SK-N-SH (cell line): ENCODE data around the gene PTAFR. TPM values are rescaled to one million over a fixed set of nuclear protein-coding genes. Genes with fewer than 3 reads are reported as not detected.

Experiments used
- CTCF ChIA-PET: fragments of 300-600, 350-600 bp; formaldehyde crosslinking; extraction: SDS; loops from one replicate; lab custom pipeline; 2021; lab: Yijun Ruan, JAX
- POLR2A ChIA-PET: fragments of 350-600 bp; sonication (Branson Sonifier 250); formaldehyde crosslinking; extraction: SDS; loops from one replicate; lab custom pipeline; 2020; ENCODE audit warnings: antibody characterized with exemption, inconsistent platforms; lab: Yijun Ruan, JAX
- DNase-seq: peaks from one replicate; pipeline ENCODE4 v3.0.0; 2012
- H2AFZ ChIP-seq: fragments of 200-600 bp; sonication (generic); 2 replicates; pipeline ENCODE4 v1.8.1; 2016; ENCODE audit warnings: antibody characterized with exemption, mild to moderate bottlenecking, low read depth
- H3F3A ChIP-seq: fragments of 200-600 bp; sonication (generic); replicated peaks from 2 replicates; pipeline ENCODE3; 2016; ENCODE audit warnings: antibody characterized with exemption, mild to moderate bottlenecking; ENCODE audit not compliant: insufficient read depth
- H3K27ac ChIP-seq, 2 experiments: fragments of 200-500 bp in 1 of 2; fragments of 200-600 bp in 1 of 2; sonication (Bioruptor generic) in 1 of 2; sonication (generic), shearing (Covaris generic) in 1 of 2; 2 replicates each; pipeline versions ENCODE4 v1.5.1 to v1.6.1; 2014 to 2016; ENCODE audit warnings: low read depth in 2 of 2, inconsistent platforms in 1 of 2, low read length in 1 of 2, mild to moderate bottlenecking in 1 of 2, mixed read lengths in 1 of 2
- H3K27me3 ChIP-seq: fragments of 200-600 bp; sonication (generic), shearing (Covaris generic); 2 replicates; pipeline ENCODE4 v1.6.1; 2016; ENCODE audit warnings: mixed run types; ENCODE audit not compliant: insufficient read depth
- H3K36me3 ChIP-seq, 2 experiments: fragments of 200-500 bp in 1 of 2; fragments of 200-600 bp in 1 of 2; sonication (Bioruptor generic) in 1 of 2; sonication (generic) in 1 of 2; replicated peaks in 1 of 2; 2 replicates each; pipeline versions ENCODE3 to v1.5.1; 2014 to 2016; ENCODE audit warnings: low read length in 1 of 2, mild to moderate bottlenecking in 1 of 2; ENCODE audit not compliant: insufficient read depth in 2 of 2, control insufficient read depth in 1 of 2
- H3K4me1 ChIP-seq, 2 experiments: fragments of 200-500 bp in 1 of 2; fragments of 200-600 bp in 1 of 2; sonication (Bioruptor generic) in 1 of 2; sonication (generic), shearing (Covaris generic) in 1 of 2; 2 replicates each; pipeline versions ENCODE4 v1.5.1 to v1.6.1; 2014 to 2016; ENCODE audit warnings: low read depth in 1 of 2, low read length in 1 of 2, mixed run types in 1 of 2; ENCODE audit not compliant: insufficient read depth in 2 of 2, control insufficient read depth in 1 of 2
- H3K4me2 ChIP-seq: fragments of 200-600 bp; sonication (generic), shearing (Covaris generic); 2 replicates; pipeline ENCODE4 v1.6.1; 2017; ENCODE audit warnings: mixed run types
- H3K4me3 ChIP-seq, 2 experiments: fragments of 200-500 bp in 1 of 2; fragments of 200-600 bp in 1 of 2; sonication (Bioruptor generic) in 1 of 2; sonication (generic), shearing (Covaris generic) in 1 of 2; 2 replicates each; pipeline versions ENCODE4 v1.5.1 to v1.8.1; 2014 to 2016; ENCODE audit warnings: low read depth in 2 of 2, inconsistent platforms in 1 of 2, low read length in 1 of 2, mild to moderate bottlenecking in 1 of 2, mixed read lengths in 1 of 2, moderate library complexity in 1 of 2
- H3K79me2 ChIP-seq: fragments of 200-600 bp; sonication (generic); 2 replicates; pipeline ENCODE4 v1.8.1; 2017; ENCODE audit warnings: mild to moderate bottlenecking; ENCODE audit not compliant: insufficient read depth
- H3K9ac ChIP-seq: fragments of 200-600 bp; sonication (generic); 2 replicates; pipeline ENCODE4 v1.6.1; 2017; ENCODE audit warnings: mixed run types
- H3K9me2 ChIP-seq: fragments of 200-600 bp; sonication (generic); 2 replicates; pipeline ENCODE4 v1.6.1; 2017; ENCODE audit warnings: mixed run types
- H3K9me3 ChIP-seq: fragments of 200-600 bp; sonication (generic); 2 replicates; pipeline ENCODE4 v1.6.1; 2017; ENCODE audit warnings: mixed run types, mild to moderate bottlenecking, moderate library complexity
- H4K20me1 ChIP-seq: fragments of 200-600 bp; sonication (generic); 2 replicates; pipeline ENCODE4 v1.6.1; 2017; ENCODE audit warnings: mild to moderate bottlenecking, mixed run types; ENCODE audit not compliant: insufficient read depth
- CHD2 ChIP-seq: fragments of 150-350 bp; IDR thresholded peaks from 2 replicates; pipeline ENCODE4 v1.6.1; 2018; ENCODE audit warnings: low read length; ENCODE audit not compliant: partially characterized antibody
- ELF1 ChIP-seq: IDR thresholded peaks from 2 replicates; pipeline ENCODE4 v1.4.0; 2012
- EP300 ChIP-seq, 2 experiments: IDR thresholded peaks; 2 replicates each; pipeline versions ENCODE4 v1.4.0 to v1.6.1; 2012; ENCODE audit warnings: borderline replicate concordance in 1 of 2, low read depth in 1 of 2, low read length in 1 of 2
- EZH2phosphoT487 ChIP-seq: fragments of 200-600 bp; sonication (generic); IDR thresholded peaks from 2 replicates; pipeline ENCODE4 v1.6.1; 2017; ENCODE audit warnings: low read depth, mixed run types, mild to moderate bottlenecking, antibody characterized with exemption, moderate library complexity, borderline replicate concordance
- FOSL2 ChIP-seq: IDR thresholded peaks from 2 replicates; pipeline ENCODE4 v1.4.0; 2012; ENCODE audit warnings: low read depth, mild to moderate bottlenecking, moderate library complexity, borderline replicate concordance
- FOXJ3 ChIP-seq: sonication (generic); formaldehyde crosslinking; IDR thresholded peaks from 2 replicates; pipeline ENCODE4 v1.5.1; 2020; ENCODE audit warnings: mild to moderate bottlenecking, missing genetic modification reagents
- GABPA ChIP-seq: IDR thresholded peaks from 2 replicates; pipeline ENCODE4 v1.4.0; 2012; ENCODE audit warnings: low read depth, mild to moderate bottlenecking
- GATA2 ChIP-seq: sonication (generic); formaldehyde crosslinking; IDR thresholded peaks from 2 replicates; pipeline ENCODE4 v1.5.0; 2020; ENCODE audit warnings: mild to moderate bottlenecking, missing genetic modification reagents
- MEF2A ChIP-seq: IDR thresholded peaks from 2 replicates; pipeline ENCODE4 v1.4.0; 2012; ENCODE audit warnings: low read depth, borderline replicate concordance
- NFIC ChIP-seq: IDR thresholded peaks from 2 replicates; pipeline ENCODE4 v1.4.0; 2012; ENCODE audit warnings: borderline replicate concordance
- POLR2AphosphoS5 ChIP-seq: IDR thresholded peaks from 2 replicates; pipeline ENCODE4 v1.6.1; 2012; ENCODE audit warnings: low read depth, low read length
- RAD21 ChIP-seq: IDR thresholded peaks from 2 replicates; pipeline ENCODE4 v1.6.1; 2012; ENCODE audit warnings: mild to moderate bottlenecking, low read length
- RCOR1 ChIP-seq: fragments of 150-350 bp; IDR thresholded peaks from 2 replicates; pipeline ENCODE4 v1.6.1; 2017; ENCODE audit warnings: antibody characterized with exemption, low read length
- SIN3A ChIP-seq: IDR thresholded peaks from 2 replicates; pipeline ENCODE4 v1.6.1; 2012; ENCODE audit warnings: low read depth, mild to moderate bottlenecking, low read length, moderate library complexity, borderline replicate concordance
- TAF1 ChIP-seq: IDR thresholded peaks from 2 replicates; pipeline ENCODE4 v1.6.1; 2012; ENCODE audit warnings: low read depth, mild to moderate bottlenecking, low read length, moderate library complexity, borderline replicate concordance
- TEAD4 ChIP-seq: IDR thresholded peaks from 2 replicates; pipeline ENCODE4 v1.4.0; 2012; ENCODE audit warnings: mild to moderate bottlenecking, borderline replicate concordance; ENCODE audit not compliant: insufficient read depth
- YY1 ChIP-seq: IDR thresholded peaks from 2 replicates; pipeline ENCODE4 v1.4.0; 2012; ENCODE audit warnings: low read depth, mild to moderate bottlenecking
- WGBS: methylation state at CpG from one replicate; pipeline ENCODE4 v1.1.6; 2017; ENCODE audit warnings: low lambda C conversion rate; 5-methylcytosine and 5-hydroxymethylcytosine counted together
- polyA plus RNA-seq, 3 experiments: library from polyadenylated mRNA; depleted of rRNA; stranded (reverse); fragments of >200 nt; gene quantifications; 2 replicates each; pipeline ENCODE4 v1.2.3, GENCODE V29; 2012
- TF ChIP-seq, protein P1 (sequence below): IDR thresholded peaks from 2 replicates; pipeline ENCODE4; 2012
- TF ChIP-seq, protein P2 (sequence below): fragments of 150-350 bp; IDR thresholded peaks from 2 replicates; pipeline ENCODE4 v1.6.1; 2017; ENCODE audit warnings: antibody characterized with exemption, low read length, low read depth, borderline replicate concordance
- TF ChIP-seq, protein P3 (sequence below): fragments of 200-600 bp; sonication (generic); IDR thresholded peaks from 2 replicates; pipeline ENCODE4 v1.6.1; 2017; ENCODE audit warnings: antibody characterized with exemption, mild to moderate bottlenecking, moderate library complexity

Gene PTAFR, protein sequence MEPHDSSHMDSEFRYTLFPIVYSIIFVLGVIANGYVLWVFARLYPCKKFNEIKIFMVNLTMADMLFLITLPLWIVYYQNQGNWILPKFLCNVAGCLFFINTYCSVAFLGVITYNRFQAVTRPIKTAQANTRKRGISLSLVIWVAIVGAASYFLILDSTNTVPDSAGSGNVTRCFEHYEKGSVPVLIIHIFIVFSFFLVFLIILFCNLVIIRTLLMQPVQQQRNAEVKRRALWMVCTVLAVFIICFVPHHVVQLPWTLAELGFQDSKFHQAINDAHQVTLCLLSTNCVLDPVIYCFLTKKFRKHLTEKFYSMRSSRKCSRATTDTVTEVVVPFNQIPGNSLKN
- 0.05 and 0.06 TPM in 2 replicates for polyA plus RNA-seq (2012; rRNA removed)
- 0.03 and 0.04 TPM in 2 replicates for polyA plus RNA-seq (2012; cell fraction: cytosol; rRNA removed)
- 0.06 and 0.08 TPM in 2 replicates for polyA plus RNA-seq (2012; cell fraction: nucleus; rRNA removed)

DNA sequence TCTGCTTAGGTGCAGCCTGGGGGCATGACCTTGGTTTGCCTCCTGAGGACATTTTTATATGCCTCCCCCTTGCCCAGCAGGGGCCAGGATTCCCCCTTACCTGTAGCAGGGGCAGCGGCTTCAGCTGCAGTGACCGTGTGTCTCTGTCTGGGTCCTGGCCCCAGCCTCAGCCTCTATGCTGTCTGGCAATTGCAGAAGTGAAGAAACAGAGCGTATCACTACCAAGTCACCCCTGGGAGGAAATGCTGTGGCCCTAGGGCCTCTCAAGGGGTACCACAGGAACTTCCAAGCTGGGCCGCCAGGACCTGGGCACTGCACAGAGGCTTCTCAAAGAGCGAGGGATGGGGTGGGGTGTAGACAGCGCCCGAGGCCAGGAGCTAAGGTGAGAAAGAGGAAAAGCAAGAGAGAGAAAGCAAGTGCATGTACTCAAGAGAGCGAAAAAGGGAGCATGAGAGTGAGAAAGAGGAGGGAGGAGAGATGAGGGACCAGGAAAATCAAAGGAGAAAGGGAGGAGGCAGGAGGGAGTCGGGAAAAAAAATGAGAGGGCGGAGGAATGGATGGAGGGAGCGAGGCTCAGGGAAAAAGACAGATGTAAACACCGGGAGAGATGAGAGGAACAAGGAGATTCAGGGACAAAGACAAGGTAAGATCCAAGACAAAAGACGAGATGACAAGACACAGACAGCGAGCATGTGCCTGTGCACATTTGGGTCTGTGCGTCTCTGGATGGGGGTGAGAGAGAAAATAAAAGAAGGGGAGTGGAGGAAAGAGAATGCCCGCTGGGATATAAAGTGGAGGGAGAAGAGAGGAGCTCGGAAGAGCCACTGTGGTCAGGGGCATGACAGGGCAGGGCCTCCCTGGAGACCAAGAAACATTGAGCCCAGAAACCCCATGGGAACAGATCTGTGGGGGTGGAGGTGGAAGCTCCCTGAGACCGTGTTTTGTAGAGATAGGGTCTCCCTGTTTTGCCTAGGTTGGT, at the start of gene PTAFR:
PTAFR (minus strand) TSS at position 199 of the 979 bp plus-strand sequence. CDS start 25,669 bp downstream, outside the sequence.
- TF ChIP-seq EP300 (IDR thresholded peaks at IDR 0.05; ENCODE audit: borderline replicate concordance in 1 of 2, low read depth in 1 of 2, low read length in 1 of 2) (no peak), FOSL2 (no peak), MEF2A (no peak), GABPA (no peak), CHD2 (no peak), ELF1 (no peak), TAF1 (no peak), RCOR1 (no peak), GATA2 (CRISPR knock-in tag) (no peak), TEAD4 (no peak), SIN3A (no peak), YY1 (no peak), RAD21 (no peak), FOXJ3 (no peak), POLR2AphosphoS5 (no peak), NFIC (no peak), EZH2phosphoT487 (no peak)
- TF ChIP-seq, protein P1, sequence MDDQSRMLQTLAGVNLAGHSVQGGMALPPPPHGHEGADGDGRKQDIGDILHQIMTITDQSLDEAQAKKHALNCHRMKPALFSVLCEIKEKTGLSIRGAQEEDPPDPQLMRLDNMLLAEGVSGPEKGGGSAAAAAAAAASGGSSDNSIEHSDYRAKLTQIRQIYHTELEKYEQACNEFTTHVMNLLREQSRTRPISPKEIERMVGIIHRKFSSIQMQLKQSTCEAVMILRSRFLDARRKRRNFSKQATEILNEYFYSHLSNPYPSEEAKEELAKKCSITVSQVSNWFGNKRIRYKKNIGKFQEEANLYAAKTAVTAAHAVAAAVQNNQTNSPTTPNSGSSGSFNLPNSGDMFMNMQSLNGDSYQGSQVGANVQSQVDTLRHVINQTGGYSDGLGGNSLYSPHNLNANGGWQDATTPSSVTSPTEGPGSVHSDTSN = no peak
- TF ChIP-seq, protein P2, sequence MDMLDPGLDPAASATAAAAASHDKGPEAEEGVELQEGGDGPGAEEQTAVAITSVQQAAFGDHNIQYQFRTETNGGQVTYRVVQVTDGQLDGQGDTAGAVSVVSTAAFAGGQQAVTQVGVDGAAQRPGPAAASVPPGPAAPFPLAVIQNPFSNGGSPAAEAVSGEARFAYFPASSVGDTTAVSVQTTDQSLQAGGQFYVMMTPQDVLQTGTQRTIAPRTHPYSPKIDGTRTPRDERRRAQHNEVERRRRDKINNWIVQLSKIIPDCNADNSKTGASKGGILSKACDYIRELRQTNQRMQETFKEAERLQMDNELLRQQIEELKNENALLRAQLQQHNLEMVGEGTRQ = no peak
- TF ChIP-seq, protein P3, sequence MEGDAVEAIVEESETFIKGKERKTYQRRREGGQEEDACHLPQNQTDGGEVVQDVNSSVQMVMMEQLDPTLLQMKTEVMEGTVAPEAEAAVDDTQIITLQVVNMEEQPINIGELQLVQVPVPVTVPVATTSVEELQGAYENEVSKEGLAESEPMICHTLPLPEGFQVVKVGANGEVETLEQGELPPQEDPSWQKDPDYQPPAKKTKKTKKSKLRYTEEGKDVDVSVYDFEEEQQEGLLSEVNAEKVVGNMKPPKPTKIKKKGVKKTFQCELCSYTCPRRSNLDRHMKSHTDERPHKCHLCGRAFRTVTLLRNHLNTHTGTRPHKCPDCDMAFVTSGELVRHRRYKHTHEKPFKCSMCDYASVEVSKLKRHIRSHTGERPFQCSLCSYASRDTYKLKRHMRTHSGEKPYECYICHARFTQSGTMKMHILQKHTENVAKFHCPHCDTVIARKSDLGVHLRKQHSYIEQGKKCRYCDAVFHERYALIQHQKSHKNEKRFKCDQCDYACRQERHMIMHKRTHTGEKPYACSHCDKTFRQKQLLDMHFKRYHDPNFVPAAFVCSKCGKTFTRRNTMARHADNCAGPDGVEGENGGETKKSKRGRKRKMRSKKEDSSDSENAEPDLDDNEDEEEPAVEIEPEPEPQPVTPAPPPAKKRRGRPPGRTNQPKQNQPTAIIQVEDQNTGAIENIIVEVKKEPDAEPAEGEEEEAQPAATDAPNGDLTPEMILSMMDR = no peak
- no peaks in the 10 kb centered on the region for H3F3A ChIP-seq
- no peaks in the 10 kb centered on the region for H3K9me3 ChIP-seq
- no peaks in the 10 kb centered on the region for H3K9me2 ChIP-seq
- H3K4me3 ChIP-seq = no peak within 1 kb of the TSS
- peaks cover 0 to 16% of the 10 kb centered on the region in 2 experiments; a peak in 1 of 4 replicates for H3K4me1 ChIP-seq
- CTCF ChIA-PET = interaction anchor here (1.6 kb wide), 1 partner anchor 11 kb away, joined by 5 read pairs; no protein-coding TSS in a partner anchor
- POLR2A ChIA-PET = no interaction called here
- no peaks in the 10 kb centered on the region for H3K27me3 ChIP-seq
- H3K36me3 ChIP-seq = no peaks in the 10 kb centered on the region
- H4K20me1 ChIP-seq = no peaks in the 10 kb centered on the region
- no peak within 1 kb of the TSS for H3K9ac ChIP-seq
- H3K4me2 ChIP-seq = no peak within 1 kb of the TSS
- 85% methylated on average over 18 of the region's 18 CpGs for WGBS
- no peak for DNase-seq
- no peak within 1 kb of the TSS for H3K27ac ChIP-seq
- no peaks in the 10 kb centered on the region for H3K79me2 ChIP-seq
- H2AFZ ChIP-seq = no peak within 1 kb of the TSS
